Measurements from ENCODE around the gene EDDM13.
A peak's percentile ranks its signal among the peaks of the same experiment; 100 is the strongest.
"Not testable (repeated sequence)": the region's sequence is repeated elsewhere in the genome, so short reads cannot be mapped to it uniquely, and the experiment has no call there.

Gene EDDM13

DNA sequence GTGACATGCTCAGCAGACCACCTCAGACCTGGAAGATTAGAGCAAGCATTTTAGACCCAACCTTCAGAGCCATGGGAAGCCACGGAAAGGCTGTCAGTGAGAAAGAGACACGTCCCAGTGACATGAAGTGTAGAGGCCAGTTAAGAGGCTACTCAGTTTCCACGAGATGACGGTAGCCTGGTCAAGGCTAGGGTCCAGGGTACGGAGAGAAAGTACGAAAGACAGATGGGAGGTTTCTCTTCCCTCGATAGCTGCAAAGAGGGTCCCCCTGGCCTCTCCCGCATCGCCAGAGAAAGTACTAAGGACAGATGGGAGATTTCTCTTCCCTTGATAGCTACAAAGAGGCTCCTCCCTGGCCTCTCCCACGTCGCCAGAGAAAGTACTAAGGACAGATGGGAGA is 33.5 kb downstream of the EDDM13 start:
- 0 out of 2 replicates have a peak, but pooled peaks cover 7% of the 10 kb centered on the region for H3K79me2 ChIP-seq (ENCODE audit: insufficient read depth, low read length)
- no peak overlapping the region for H3K9ac ChIP-seq (ENCODE audit: low read depth, low read length, poor library complexity, severe bottlenecking)
- H3K9me2 ChIP-seq (replicated peaks; ENCODE audit: low read depth, low read length), result no peaks in the 10 kb centered on the region
- no peak overlapping the region for H2AFZ ChIP-seq (ENCODE audit: low read length)
- no peak overlapping the region for H3K4me2 ChIP-seq (ENCODE audit: low read depth, low read length, poor library complexity, severe bottlenecking)
- H3K9me3 ChIP-seq (ENCODE audit: insufficient read depth, low read depth, low read length), result no peaks in the 10 kb centered on the region
- TF ChIP-seq EZH2phosphoT487 (IDR thresholded peaks at IDR 0.05; ENCODE audit: borderline replicate concordance), result no peak
- TF ChIP-seq, protein P1, sequence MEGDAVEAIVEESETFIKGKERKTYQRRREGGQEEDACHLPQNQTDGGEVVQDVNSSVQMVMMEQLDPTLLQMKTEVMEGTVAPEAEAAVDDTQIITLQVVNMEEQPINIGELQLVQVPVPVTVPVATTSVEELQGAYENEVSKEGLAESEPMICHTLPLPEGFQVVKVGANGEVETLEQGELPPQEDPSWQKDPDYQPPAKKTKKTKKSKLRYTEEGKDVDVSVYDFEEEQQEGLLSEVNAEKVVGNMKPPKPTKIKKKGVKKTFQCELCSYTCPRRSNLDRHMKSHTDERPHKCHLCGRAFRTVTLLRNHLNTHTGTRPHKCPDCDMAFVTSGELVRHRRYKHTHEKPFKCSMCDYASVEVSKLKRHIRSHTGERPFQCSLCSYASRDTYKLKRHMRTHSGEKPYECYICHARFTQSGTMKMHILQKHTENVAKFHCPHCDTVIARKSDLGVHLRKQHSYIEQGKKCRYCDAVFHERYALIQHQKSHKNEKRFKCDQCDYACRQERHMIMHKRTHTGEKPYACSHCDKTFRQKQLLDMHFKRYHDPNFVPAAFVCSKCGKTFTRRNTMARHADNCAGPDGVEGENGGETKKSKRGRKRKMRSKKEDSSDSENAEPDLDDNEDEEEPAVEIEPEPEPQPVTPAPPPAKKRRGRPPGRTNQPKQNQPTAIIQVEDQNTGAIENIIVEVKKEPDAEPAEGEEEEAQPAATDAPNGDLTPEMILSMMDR (conservative IDR thresholded peaks at IDR 0.05; ENCODE audit: low read length), result no peak
- H3F3A ChIP-seq (ENCODE audit: low read depth), result no peaks in the 10 kb centered on the region
- H3K4me3 ChIP-seq (ENCODE audit: low read length, poor library complexity, severe bottlenecking), result no peak overlapping the region
- H4K20me1 ChIP-seq (ENCODE audit: insufficient read depth, low read length, poor library complexity, severe bottlenecking), result no peaks in the 10 kb centered on the region
- peaks cover 11% of the 10 kb centered on the region for H3K4me1 ChIP-seq (ENCODE audit: insufficient read depth, low read length, poor library complexity, severe bottlenecking)
- no peaks in the 10 kb centered on the region for H3K27me3 ChIP-seq (ENCODE audit: insufficient read depth, low read length, poor library complexity, severe bottlenecking)
- H3K36me3 ChIP-seq (ENCODE audit: insufficient read depth, low read length), result no peaks in the 10 kb centered on the region

DNA sequence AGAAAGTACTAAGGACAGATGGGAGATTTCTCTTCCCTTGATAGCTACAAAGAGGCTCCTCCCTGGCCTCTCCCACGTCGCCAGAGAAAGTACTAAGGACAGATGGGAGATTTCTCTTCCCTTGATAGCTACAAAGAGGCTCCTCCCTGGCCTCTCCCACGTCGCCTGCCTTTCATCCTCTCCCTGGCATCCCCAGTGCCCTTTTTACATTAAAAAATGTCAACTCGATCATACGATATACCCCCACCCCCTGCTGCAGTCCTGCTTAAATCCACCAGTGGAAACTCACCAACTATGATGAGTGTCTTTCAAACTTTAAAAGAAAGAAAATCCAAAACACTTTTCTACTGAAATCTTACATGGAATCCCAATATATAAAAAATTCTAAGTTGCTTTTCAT is 34.5 kb downstream of the EDDM13 start:
- not testable (repeated sequence) for H3K4me1 ChIP-seq (ENCODE audit: insufficient read depth, low read length, poor library complexity, severe bottlenecking); H3K4me2 ChIP-seq (ENCODE audit: low read depth, low read length, poor library complexity, severe bottlenecking)

DNA sequence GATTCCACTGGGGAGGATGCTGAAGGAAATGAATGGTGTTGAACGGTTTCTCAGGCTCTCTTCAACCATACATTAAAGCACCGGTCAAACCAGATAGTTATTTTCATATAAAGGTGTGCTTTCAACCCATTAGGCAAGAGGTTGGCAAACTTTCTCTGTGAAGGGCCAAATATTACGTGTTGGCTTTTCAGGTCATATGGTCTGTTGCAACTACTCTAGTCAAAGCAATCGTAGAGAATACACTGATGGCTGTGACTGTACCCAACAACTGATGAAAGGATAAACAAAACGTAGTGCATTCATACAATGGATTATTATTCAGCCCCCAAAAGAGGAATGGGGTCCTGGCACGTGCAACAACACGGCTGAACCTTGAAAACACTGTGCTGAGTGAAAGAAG is 36.2 kb downstream of the EDDM13 start:
- Histone ChIP-seq H3K9me3 (ENCODE audit: insufficient read depth, low read depth, low read length) (no peaks in the 10 kb centered on the region), H3K36me3 (ENCODE audit: insufficient read depth, low read length) (no peaks in the 10 kb centered on the region)

More for the DNA sequence above, 34.5 kb downstream of the EDDM13 start:
- H3K9me3 ChIP-seq (ENCODE audit: insufficient read depth, low read depth, low read length); H3F3A ChIP-seq (ENCODE audit: low read depth); H3K9me2 ChIP-seq (replicated peaks; ENCODE audit: low read depth, low read length); H2AFZ ChIP-seq (ENCODE audit: low read length); H3K79me2 ChIP-seq (ENCODE audit: insufficient read depth, low read length); H3K9ac ChIP-seq (ENCODE audit: low read depth, low read length, poor library complexity, severe bottlenecking); H3K36me3 ChIP-seq (ENCODE audit: insufficient read depth, low read length); H3K27me3 ChIP-seq (ENCODE audit: insufficient read depth, low read length, poor library complexity, severe bottlenecking); H4K20me1 ChIP-seq (ENCODE audit: insufficient read depth, low read length, poor library complexity, severe bottlenecking); H3K4me3 ChIP-seq (ENCODE audit: low read length, poor library complexity, severe bottlenecking): not testable (repeated sequence)

DNA sequence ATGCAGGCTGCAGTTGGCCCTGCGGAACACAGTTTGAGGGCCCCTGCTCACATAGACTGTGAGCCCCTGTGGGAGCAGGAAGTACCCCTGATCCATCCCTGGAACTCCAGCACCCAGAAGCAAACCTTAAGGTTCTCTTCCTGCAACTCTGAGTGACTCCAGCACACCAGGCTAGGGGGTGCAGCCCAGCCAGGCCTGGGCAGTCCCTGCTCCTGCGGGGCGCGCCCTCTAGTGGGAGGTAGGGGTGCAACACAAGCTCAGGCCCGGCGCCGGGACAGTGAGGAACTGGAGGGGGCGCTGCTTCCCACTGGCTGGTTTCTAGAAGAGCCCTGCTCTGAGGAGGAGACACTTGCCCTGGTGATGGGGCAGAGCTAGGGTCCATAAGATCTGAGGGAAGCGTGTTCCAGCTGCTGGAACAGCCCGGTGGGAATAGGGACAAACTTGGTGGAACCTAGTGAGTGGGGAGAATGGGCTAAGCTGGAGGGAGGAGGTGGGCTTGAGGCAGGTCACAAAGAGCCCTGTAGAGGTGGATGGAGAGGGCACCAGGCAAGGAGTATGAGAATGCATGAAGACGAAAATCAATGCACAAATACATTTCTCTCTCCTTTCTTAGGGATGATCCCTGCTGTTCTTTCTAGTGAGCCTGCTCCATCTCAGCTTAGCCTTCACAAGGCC is 37.1 kb downstream of the EDDM13 start:
- 0 out of 2 replicates have a peak, but pooled peaks cover 7% of the 10 kb centered on the region for H3K79me2 ChIP-seq (ENCODE audit: insufficient read depth, low read length)
- H2AFZ ChIP-seq (ENCODE audit: low read length), result no peak overlapping the region
- peaks cover 23% of the 10 kb centered on the region for H3K4me1 ChIP-seq (ENCODE audit: insufficient read depth, low read length, poor library complexity, severe bottlenecking)
- no peaks in the 10 kb centered on the region for H4K20me1 ChIP-seq (ENCODE audit: insufficient read depth, low read length, poor library complexity, severe bottlenecking)
- H3K4me2 ChIP-seq (ENCODE audit: low read depth, low read length, poor library complexity, severe bottlenecking), result no peak overlapping the region
- no peaks in the 10 kb centered on the region for H3K36me3 ChIP-seq (ENCODE audit: insufficient read depth, low read length)
- no peaks in the 10 kb centered on the region for H3F3A ChIP-seq (ENCODE audit: low read depth)
- no peak overlapping the region for H3K4me3 ChIP-seq (ENCODE audit: low read length, poor library complexity, severe bottlenecking)
- TF ChIP-seq, protein P1 (conservative IDR thresholded peaks at IDR 0.05; ENCODE audit: low read length), result peak; percentile 100
- TF ChIP-seq EZH2phosphoT487 (IDR thresholded peaks at IDR 0.05; ENCODE audit: borderline replicate concordance), result no peak
- no peaks in the 10 kb centered on the region for H3K9me2 ChIP-seq (replicated peaks; ENCODE audit: low read depth, low read length)
- no peaks in the 10 kb centered on the region for H3K27me3 ChIP-seq (ENCODE audit: insufficient read depth, low read length, poor library complexity, severe bottlenecking)
- H3K9me3 ChIP-seq (ENCODE audit: insufficient read depth, low read depth, low read length), result no peaks in the 10 kb centered on the region
- H3K9ac ChIP-seq (ENCODE audit: low read depth, low read length, poor library complexity, severe bottlenecking), result no peak overlapping the region

More for the DNA sequence above, 36.2 kb downstream of the EDDM13 start:
- Histone ChIP-seq H3K27me3 (ENCODE audit: insufficient read depth, low read length, poor library complexity, severe bottlenecking) (no peaks in the 10 kb centered on the region), H3K4me2 (ENCODE audit: low read depth, low read length, poor library complexity, severe bottlenecking) (no peak overlapping the region), H4K20me1 (ENCODE audit: insufficient read depth, low read length, poor library complexity, severe bottlenecking) (no peaks in the 10 kb centered on the region), H3K79me2 (ENCODE audit: insufficient read depth, low read length) (0 out of 2 replicates have a peak, but pooled peaks cover 7% of the 10 kb centered on the region), H3F3A (ENCODE audit: low read depth) (no peaks in the 10 kb centered on the region), H3K9me2 (replicated peaks; ENCODE audit: low read depth, low read length) (no peaks in the 10 kb centered on the region), H3K9ac (ENCODE audit: low read depth, low read length, poor library complexity, severe bottlenecking) (no peak overlapping the region), H2AFZ (ENCODE audit: low read length) (no peak overlapping the region), H3K4me1 (ENCODE audit: insufficient read depth, low read length, poor library complexity, severe bottlenecking) (peaks cover 20% of the 10 kb centered on the region), H3K4me3 (ENCODE audit: low read length, poor library complexity, severe bottlenecking) (no peak overlapping the region)
- no peak for TF ChIP-seq EZH2phosphoT487 (IDR thresholded peaks at IDR 0.05; ENCODE audit: borderline replicate concordance)
